ENCODE data around the gene ZNF497. TPM values are rescaled to one million over a fixed set of nuclear protein-coding genes. Genes with fewer than 3 reads are reported as not detected.

ZNF497 gene
- total RNA-seq, 1 donor = 0.86 TPM

- DNase-seq (ENCODE audit: low read depth) = no peak
- peak overlapping the region; percentile 72 for H3K4me3 ChIP-seq (ENCODE audit: low read depth, low read length)
- TF ChIP-seq CTCF (IDR thresholded peaks at IDR 0.05; ENCODE audit: insufficient read depth, low read depth, low read length) = no peak
Measured at GRCh38 chr19:58401840-58402421, 39.4 kb upstream of the ZNF497 start.

GRCh38 chr19:58400916-58401839 lies 38.6 kb upstream of the ZNF497 start:
- TF ChIP-seq CTCF (IDR thresholded peaks at IDR 0.05; ENCODE audit: insufficient read depth, low read depth, low read length) = no peak
- DNase-seq (ENCODE audit: low read depth) = peak; percentile 100
- H3K4me3 ChIP-seq (ENCODE audit: low read depth, low read length) = peak overlapping the region; percentile 72

GRCh38 chr19:58400316-58400915 lies 37.9 kb upstream of the ZNF497 start:
- TF ChIP-seq CTCF (IDR thresholded peaks at IDR 0.05; ENCODE audit: insufficient read depth, low read depth, low read length) = no peak
- DNase-seq (ENCODE audit: low read depth) = no peak
- peak overlapping the region; percentile 69 for H3K4me3 ChIP-seq (ENCODE audit: low read depth, low read length)

GRCh38 chr19:58399903-58400302 lies 37.4 kb upstream of the ZNF497 start:
- H3K4me3 ChIP-seq (ENCODE audit: low read depth, low read length) = no peak overlapping the region
- TF ChIP-seq CTCF (IDR thresholded peaks at IDR 0.05; ENCODE audit: insufficient read depth, low read depth, low read length) = no peak
- DNase-seq (ENCODE audit: low read depth) = no peak

GRCh38 chr19:58398545-58398944 lies 36.0 kb upstream of the ZNF497 start:
- DNase-seq (ENCODE audit: low read depth) = no peak
- no peak for TF ChIP-seq CTCF (IDR thresholded peaks at IDR 0.05; ENCODE audit: insufficient read depth, low read depth, low read length)
- no peak overlapping the region for H3K4me3 ChIP-seq (ENCODE audit: low read depth, low read length)

GRCh38 chr19:58398087-58398486 lies 35.5 kb upstream of the ZNF497 start:
- H3K4me3 ChIP-seq (ENCODE audit: low read depth, low read length) = no peak overlapping the region
- TF ChIP-seq CTCF (IDR thresholded peaks at IDR 0.05; ENCODE audit: insufficient read depth, low read depth, low read length) = no peak
- no peak for DNase-seq (ENCODE audit: low read depth)

Data from fibroblast of villous mesenchyme (primary cell).